ENCODE measurements around the gene SNAPC1. TPM values are rescaled to one million over a fixed set of nuclear protein-coding genes. Genes with fewer than 3 reads are reported as not detected.

Gene SNAPC1
- polyA plus RNA-seq, 1 donor from 2014 or later, result 5.2 TPM

DNA sequence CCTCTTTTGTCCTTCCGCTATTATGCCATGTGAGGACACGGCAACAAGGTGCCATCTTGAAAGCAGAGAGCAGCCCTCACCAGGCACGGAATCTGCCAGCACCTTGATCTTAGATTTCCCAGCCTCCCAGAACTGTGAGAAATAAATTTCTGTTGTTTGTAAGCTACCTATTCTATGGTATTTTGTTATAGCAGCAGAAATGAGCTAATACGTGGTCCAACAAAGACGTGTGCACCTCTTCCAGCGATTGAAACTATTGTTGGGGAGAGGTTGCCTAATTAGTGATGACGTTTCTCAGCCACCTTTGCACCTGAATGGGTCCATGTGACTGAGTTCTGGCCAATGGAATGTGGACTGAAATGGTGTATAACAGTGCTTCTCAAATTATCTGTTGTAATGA is 2.3 kb upstream of the SNAPC1 start:
- H3K4me1 Mint-ChIP-seq, result peaks cover 19 to 25% (median 19%) of the 10 kb centered on the region in 3 donors
- H3K9me3 Mint-ChIP-seq, result peaks cover 0 to 1% (median 0%) of the 10 kb centered on the region in 3 donors
- no peak overlapping the region for H3K27ac Mint-ChIP-seq
- peak overlapping the region in 1 of 4 donors; percentile 80 for H3K4me3 Mint-ChIP-seq
- H3K36me3 Mint-ChIP-seq, result peaks cover 7% of the 10 kb centered on the region
- H3K27me3 Mint-ChIP-seq, result no peaks in the 10 kb centered on the region

DNA sequence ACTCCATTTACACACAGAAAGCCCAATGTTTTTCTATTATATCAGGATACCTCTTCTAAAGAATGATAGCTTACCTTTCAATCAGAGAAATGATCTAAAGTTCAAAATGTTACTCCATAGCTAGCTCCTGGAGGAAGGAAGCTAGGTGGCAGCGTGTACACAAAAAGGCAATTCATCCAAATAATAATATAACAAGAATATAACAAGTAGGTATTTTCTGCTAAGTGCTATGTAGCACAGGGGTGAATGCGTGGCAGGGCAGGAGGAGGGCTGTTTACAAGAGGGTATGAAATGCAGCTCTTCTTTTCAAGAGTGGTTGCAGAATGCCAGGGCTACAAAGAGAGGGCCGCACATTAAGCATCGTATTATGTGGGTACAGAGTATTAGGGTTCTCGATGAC is 663 bp upstream of the SNAPC1 start:
- Mint-ChIP-seq H3K4me1 (peaks cover 27 to 30% (median 30%) of the 10 kb centered on the region in 3 donors), H3K9me3 (no peaks in the 10 kb centered on the region), H3K36me3 (peaks cover 7% of the 10 kb centered on the region), H3K27ac (peak overlapping the region; percentile 94 to 98 (median 94)), H3K27me3 (no peaks in the 10 kb centered on the region), H3K4me3 (peak overlapping the region; percentile 92 to 98 (median 98))

DNA sequence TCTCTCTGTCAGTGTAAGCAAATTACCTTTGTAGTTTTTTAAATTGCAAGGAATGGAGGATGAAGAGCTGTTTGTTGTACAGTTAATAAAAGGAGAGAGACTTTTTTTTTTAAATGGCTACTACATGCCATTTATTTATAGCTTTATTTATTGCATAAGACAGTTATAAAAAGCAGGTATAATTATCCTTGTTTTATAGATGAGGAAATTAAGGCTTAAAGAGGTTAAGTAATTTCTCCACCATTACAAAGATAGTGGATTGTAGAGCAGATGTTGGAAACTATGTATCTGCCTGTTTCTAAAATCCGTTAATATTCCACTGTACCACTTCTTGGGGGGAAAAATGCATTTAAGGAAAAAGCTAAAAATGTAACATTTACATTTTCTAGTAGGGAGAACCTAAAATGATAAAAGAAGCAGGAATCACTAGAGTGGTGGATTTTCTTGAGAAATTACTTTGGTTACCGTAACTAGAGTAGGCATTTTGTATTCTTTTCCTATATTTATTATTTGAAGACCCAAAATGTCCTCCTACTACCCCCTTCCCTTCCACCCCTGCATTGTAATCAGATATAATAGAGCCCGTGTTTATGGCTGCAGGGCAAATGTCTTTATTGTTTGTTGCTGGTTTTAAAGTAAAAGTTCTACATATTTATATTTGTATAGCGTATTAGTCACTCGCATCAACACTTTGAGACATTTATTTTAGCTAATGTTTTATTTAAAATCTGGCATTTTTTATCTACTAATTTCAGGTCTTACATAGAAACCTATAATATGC is 2.3 kb downstream of the SNAPC1 start:
- Mint-ChIP-seq H3K27ac (peak overlapping the region in 1 of 3 donors; percentile 94), H3K36me3 (peaks cover 5% of the 10 kb centered on the region), H3K27me3 (no peaks in the 10 kb centered on the region), H3K4me1 (peaks cover 27 to 30% (median 30%) of the 10 kb centered on the region in 3 donors), H3K4me3 (peak overlapping the region in 2 of 4 donors; percentile 97 to 98), H3K9me3 (no peaks in the 10 kb centered on the region)

DNA sequence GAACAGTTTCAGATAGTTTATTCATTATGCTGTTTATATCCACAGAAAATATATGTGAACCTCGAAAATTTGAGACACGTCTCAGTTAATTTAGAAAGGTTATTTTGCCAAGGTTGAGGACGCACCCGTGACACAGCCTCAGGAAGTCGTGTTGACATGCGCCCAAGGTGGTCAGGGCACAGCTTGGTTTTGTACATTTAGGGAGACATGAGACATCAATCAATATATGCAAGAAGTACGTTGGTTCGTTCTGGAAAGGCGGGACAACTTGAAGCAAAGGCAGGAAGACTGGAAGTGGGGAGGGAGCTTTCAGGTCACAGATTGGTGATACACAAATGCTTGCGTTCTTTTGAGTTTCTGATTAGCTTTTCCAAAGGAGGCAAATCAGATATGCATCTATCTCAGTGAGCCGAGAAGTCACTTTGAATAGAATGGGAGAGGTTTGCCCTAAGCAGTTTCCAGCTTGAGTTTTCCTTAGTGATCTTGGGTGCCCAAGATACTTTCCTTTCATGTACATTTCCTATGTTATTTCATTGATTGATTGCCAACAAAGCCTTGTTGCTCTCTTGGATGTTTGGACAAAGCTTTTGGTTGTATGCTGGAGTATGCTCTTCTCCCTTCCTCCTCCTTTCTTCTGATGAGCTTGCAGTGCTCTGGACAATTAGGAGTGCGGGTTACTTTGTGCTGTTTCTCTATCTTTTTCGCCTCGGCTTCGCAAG is 3.2 kb downstream of the SNAPC1 start:
- H3K27me3 Mint-ChIP-seq, result no peaks in the 10 kb centered on the region
- peaks cover 27 to 30% (median 30%) of the 10 kb centered on the region in 3 donors for H3K4me1 Mint-ChIP-seq
- peak overlapping the region in 1 of 3 donors; percentile 24 for H3K27ac Mint-ChIP-seq
- H3K9me3 Mint-ChIP-seq, result no peaks in the 10 kb centered on the region
- peaks cover 6% of the 10 kb centered on the region for H3K36me3 Mint-ChIP-seq
- peak overlapping the region in 2 of 4 donors; percentile 47 to 97 for H3K4me3 Mint-ChIP-seq

DNA sequence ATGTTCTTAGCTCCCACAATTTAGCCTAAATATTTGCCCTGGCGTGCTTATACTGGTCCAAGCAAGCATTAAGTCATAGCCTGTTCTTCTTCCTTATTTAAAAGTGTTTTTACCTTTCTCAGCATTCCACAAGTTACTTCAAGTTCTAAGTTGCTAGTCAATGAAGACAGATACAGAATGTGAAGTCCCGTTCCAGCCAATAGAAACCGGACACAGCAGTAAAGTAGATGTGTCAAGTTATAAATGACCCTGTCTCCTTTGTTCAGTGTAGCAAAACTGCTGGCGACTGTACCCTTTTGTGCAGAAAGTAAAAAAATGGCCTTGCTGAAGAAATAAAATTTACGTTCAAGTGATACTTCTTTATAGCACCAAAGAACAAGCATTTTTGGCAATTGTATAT is 3.9 kb downstream of the SNAPC1 start:
- Mint-ChIP-seq H3K9me3 (no peaks in the 10 kb centered on the region), H3K36me3 (peaks cover 6% of the 10 kb centered on the region), H3K4me3 (peak overlapping the region in 1 of 4 donors; percentile 53), H3K27ac (no peak overlapping the region), H3K4me1 (peaks cover 27 to 30% (median 30%) of the 10 kb centered on the region in 3 donors), H3K27me3 (no peaks in the 10 kb centered on the region)

DNA sequence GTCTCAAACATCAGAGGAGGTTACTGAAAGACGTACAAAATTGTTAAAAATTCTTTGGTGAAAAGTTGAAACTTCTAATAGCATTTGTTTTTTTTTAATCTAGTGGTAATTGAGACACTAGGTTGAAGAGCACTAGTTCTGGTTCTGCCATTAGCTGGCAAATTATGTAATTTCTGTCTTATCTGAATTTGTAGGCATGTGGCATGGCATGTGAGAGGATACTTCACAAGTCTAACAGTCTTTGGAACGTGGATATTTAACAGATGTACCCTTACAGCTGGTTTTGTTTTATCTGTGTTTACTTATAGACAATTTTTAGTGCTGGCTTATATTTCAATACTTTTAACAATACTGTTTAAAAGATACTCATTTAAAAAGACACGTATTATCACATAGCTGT is 6.0 kb downstream of the SNAPC1 start:
- peaks cover 8% of the 10 kb centered on the region for H3K36me3 Mint-ChIP-seq
- peaks cover 17 to 30% (median 21%) of the 10 kb centered on the region in 3 donors for H3K4me1 Mint-ChIP-seq
- no peak overlapping the region for H3K4me3 Mint-ChIP-seq
- H3K27me3 Mint-ChIP-seq, result no peaks in the 10 kb centered on the region
- no peaks in the 10 kb centered on the region for H3K9me3 Mint-ChIP-seq
- H3K27ac Mint-ChIP-seq, result no peak overlapping the region

DNA sequence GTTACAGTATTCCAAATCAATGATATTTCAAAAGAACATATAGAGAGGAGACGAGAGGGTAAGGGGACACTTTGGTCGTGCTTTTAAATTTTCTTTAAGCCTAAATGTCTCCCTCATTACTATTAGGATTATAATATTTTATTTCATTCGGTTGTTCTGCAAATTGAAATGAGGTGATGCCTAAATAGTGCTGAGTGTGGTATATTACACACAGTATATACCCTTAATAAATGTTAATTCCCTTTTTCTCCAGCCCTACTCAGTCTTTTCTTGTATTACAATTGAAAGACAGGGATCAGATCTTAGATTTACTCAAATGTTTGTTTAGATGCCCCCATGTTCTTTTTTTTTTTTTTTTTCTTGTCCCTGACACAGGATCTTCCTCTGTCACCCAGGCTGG is 7.7 kb downstream of the SNAPC1 start:
- no peak overlapping the region for H3K27ac Mint-ChIP-seq
- peaks cover 6% of the 10 kb centered on the region for H3K36me3 Mint-ChIP-seq

DNA sequence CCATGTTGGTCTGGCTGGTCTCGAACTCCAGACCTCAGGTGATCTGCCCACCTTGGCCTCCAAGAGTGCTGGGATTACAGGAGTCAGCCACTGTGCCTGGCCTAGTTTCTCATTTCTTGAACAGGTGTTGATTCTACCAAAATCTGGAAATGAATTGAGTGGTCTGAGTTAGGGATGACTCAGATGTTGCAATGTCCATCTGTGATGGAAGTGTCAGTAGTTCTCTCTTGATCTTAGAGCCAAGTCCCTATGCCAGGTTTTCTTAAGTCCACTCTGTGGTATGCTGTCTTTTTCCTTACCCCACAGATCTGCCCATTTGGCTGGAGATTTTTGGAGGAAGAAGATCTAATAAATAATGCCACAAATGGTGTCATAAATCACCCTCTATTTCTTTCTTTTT is 12.6 kb downstream of the SNAPC1 start:
- Mint-ChIP-seq H3K27me3 (no peaks in the 10 kb centered on the region), H3K4me1 (peaks cover 0 to 5% (median 4%) of the 10 kb centered on the region in 3 donors), H3K36me3 (peaks cover 17% of the 10 kb centered on the region), H3K9me3 (no peaks in the 10 kb centered on the region), H3K4me3 (no peak overlapping the region), H3K27ac (no peak overlapping the region)

More for the DNA sequence above, 7.7 kb downstream of the SNAPC1 start:
- peaks cover 7 to 17% (median 11%) of the 10 kb centered on the region in 3 donors for H3K4me1 Mint-ChIP-seq
- H3K4me3 Mint-ChIP-seq, result no peak overlapping the region
- no peaks in the 10 kb centered on the region for H3K9me3 Mint-ChIP-seq
- H3K27me3 Mint-ChIP-seq, result no peaks in the 10 kb centered on the region

DNA sequence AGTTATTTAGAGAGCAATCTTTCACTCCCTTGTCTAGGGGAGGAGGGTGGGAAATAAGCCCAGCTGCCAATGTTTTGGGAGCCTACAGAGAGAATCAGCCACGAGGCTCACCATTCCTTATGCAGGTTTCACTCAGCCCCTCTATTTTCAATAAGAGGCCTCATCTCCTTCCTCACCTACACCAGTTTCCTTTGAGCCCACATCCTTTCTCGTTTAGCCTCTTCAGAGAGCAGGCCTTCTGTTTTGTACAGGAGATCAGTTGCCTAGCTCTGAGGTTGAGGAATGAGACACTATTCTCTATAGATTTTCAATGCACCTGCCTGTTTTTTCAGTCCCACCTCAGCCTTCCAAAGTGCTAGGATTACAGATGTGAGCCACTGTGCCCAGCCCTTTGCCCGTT is 17.9 kb downstream of the SNAPC1 start:
- Mint-ChIP-seq H3K9me3 (no peaks in the 10 kb centered on the region), H3K27ac (no peak overlapping the region), H3K27me3 (no peaks in the 10 kb centered on the region), H3K4me3 (no peak overlapping the region), H3K36me3 (peaks cover 19% of the 10 kb centered on the region), H3K4me1 (no peaks in the 10 kb centered on the region)

DNA sequence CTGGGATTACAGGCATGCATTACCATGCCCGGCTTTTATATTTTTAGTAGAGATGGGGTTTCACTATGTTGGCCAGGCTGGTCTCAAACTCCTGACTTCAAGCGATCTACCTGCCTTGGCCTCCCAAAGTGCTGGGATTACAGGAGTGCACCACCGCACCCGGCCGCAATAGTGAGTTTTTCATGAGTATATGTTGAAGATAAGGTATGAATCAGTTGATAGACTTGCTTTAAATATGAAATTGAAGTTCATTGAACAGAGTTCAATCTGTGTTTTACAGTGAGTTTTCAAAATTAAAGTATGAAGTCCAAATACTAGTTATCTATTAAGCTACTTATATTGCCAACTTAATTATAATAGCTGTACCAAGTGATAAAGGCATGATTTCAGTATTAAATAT is 35.1 kb downstream of the SNAPC1 start:
- H3K4me1 Mint-ChIP-seq, result no peaks in the 10 kb centered on the region
- H3K27me3 Mint-ChIP-seq, result no peaks in the 10 kb centered on the region
- H3K27ac Mint-ChIP-seq, result no peak overlapping the region
- H3K4me3 Mint-ChIP-seq, result no peak overlapping the region
- peaks cover 7% of the 10 kb centered on the region for H3K36me3 Mint-ChIP-seq
- no peaks in the 10 kb centered on the region for H3K9me3 Mint-ChIP-seq

DNA sequence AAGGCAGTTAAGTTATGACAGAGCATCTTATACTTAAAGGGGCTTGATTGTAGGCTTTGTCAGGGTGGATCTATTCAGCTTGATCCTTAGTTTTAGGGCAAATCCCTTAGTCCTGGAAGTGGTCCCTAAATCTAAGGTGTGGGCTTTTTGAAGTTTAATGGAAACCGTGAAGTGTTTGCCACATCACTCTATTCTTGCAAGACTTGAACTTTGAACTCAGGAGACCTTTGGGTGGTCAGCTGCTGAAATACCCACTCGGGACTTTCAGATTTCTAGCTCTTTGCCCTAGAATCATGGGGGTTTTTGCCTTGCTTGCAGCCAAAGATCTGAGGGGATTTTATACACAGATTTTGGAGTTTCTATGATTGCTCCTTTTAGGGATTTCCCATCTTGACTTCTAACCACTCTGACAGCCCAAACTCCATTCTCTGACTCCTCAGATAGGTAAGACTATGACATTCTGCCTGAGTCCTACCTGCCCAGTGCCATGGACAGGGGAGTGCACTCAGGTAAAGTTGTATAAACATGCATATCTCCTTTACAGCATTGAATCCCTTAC is 39.9 kb downstream of the SNAPC1 start:
- H3K27me3 Mint-ChIP-seq, result no peaks in the 10 kb centered on the region
- no peaks in the 10 kb centered on the region for H3K9me3 Mint-ChIP-seq
- H3K27ac Mint-ChIP-seq, result no peak overlapping the region
- H3K4me3 Mint-ChIP-seq, result no peak overlapping the region
- peaks cover 0 to 6% (median 2%) of the 10 kb centered on the region in 3 donors for H3K4me1 Mint-ChIP-seq
- no peaks in the 10 kb centered on the region for H3K36me3 Mint-ChIP-seq

DNA sequence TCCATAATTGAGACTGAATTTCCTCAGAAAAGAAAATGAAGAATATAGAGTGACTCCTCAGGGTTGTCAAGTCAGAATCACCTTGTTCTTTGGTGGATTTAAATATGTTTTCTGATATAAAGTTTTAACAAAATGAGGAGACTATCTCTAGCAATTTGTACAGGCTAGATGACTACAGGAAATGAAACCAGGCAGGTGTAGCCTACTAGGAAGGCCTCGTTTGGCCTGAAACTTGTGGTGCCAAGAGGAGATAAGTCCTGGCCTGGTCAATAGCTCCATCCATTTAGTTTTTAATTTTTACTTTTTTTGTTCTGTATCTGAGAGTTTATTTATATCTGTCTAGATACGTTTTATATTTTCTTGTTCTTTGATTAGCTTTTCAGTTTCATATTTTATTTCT is 41.5 kb downstream of the SNAPC1 start:
- Mint-ChIP-seq H3K36me3 (no peaks in the 10 kb centered on the region), H3K4me1 (peaks cover 0 to 6% (median 2%) of the 10 kb centered on the region in 3 donors)

DNA sequence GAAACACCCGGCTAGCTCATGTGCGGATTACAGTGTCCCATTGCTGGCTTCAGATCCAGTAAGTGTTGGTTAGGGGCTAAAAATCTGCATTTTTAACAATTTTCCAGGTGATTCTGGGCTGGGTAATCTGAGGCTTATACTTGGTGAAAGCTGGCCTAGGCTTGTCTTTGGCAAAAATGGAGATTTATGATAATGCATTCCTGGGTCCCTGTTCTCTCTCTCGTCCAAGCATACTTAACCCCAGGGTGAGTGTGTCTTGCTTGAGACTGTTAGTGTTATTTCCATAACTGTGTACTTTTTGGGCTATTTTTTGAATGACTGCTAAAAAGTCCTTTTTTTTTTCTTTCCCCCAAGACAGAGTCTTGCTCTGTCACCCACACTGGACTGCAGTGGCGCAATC is 43.2 kb downstream of the SNAPC1 start:
- H3K9me3 Mint-ChIP-seq, result no peaks in the 10 kb centered on the region

More for the DNA sequence above, 41.5 kb downstream of the SNAPC1 start:
- no peaks in the 10 kb centered on the region for H3K9me3 Mint-ChIP-seq
- H3K27ac Mint-ChIP-seq, result no peak overlapping the region
- H3K27me3 Mint-ChIP-seq, result no peaks in the 10 kb centered on the region
- H3K4me3 Mint-ChIP-seq, result no peak overlapping the region

DNA sequence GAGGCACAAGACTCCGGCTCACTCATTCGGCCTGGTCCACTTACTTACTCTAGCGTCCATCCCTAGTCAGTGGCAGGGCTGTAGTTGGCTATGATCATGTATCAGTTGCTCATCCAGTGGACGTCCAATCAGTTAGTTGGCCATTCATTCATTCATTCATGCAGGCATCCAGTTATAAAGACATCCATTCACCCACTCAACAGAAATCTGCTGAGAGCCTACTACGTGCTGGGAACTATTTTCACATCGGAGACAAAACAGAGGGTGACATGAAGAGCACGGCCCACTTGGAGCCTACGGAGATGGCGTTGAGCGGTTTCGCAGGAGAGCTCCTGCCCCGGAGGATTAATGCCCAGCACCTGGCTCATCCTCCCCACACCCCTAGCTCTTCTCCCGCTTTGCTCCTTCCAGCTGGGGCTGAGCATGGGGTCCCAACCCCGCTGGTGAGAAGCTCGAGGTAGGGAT is 49.7 kb downstream of the SNAPC1 start:
- Mint-ChIP-seq H3K4me1 (peaks cover 7 to 13% (median 10%) of the 10 kb centered on the region in 3 donors), H3K27ac (no peak overlapping the region), H3K27me3 (peaks cover 39% of the 10 kb centered on the region), H3K36me3 (no peaks in the 10 kb centered on the region), H3K9me3 (peaks cover 0 to 2% (median 0%) of the 10 kb centered on the region in 3 donors), H3K4me3 (peak overlapping the region; percentile 40 to 88 (median 56))

More for the DNA sequence above, 43.2 kb downstream of the SNAPC1 start:
- H3K27ac Mint-ChIP-seq, result no peak overlapping the region
- no peaks in the 10 kb centered on the region for H3K27me3 Mint-ChIP-seq
- H3K4me3 Mint-ChIP-seq, result no peak overlapping the region
- peaks cover 0 to 6% (median 2%) of the 10 kb centered on the region in 3 donors for H3K4me1 Mint-ChIP-seq
- no peaks in the 10 kb centered on the region for H3K36me3 Mint-ChIP-seq

All from IgD-negative memory B cell (primary cell).